K562 (cell line): ENCODE data around the gene SMIM3.

Experiments used
- ESRRA ChIP-seq: fragments of 450-650 bp; IDR thresholded peaks from 2 replicates; pipeline ENCODE4 v1.6.1; 2014; ENCODE audit warnings: low read depth, mild to moderate bottlenecking, moderate library complexity, borderline replicate concordance
- MAFK ChIP-seq: IDR thresholded peaks from 2 replicates; pipeline ENCODE4 v1.6.1; 2011; ENCODE audit warnings: low read length, improper control_type of control experiment
- PCBP2 ChIP-seq: fragments of 200-400 bp; formaldehyde crosslinking; IDR thresholded peaks from 2 replicates; pipeline ENCODE4 v1.6.1; 2018; ENCODE audit warnings: low read length, low read depth, mild to moderate bottlenecking, moderate library complexity; ENCODE audit not compliant: poor library complexity, severe bottlenecking
- SP1 ChIP-seq: sonication (generic); formaldehyde crosslinking; IDR thresholded peaks from 2 replicates; pipeline ENCODE4 v1.8.1; 2022; ENCODE audit warnings: mild to moderate bottlenecking, missing genetic modification reagents
- TF ChIP-seq, protein P1 (sequence below), 2 experiments: IDR thresholded peaks; 2 replicates each; pipeline ENCODE4 v1.6.1; 2012; ENCODE audit warnings: improper control_type of control experiment in 2 of 2, low read depth in 2 of 2, low read length in 2 of 2, borderline replicate concordance in 1 of 2
- TF ChIP-seq, protein P2 (sequence below): fragments of 200-800 bp; sonication (Bioruptor generic); IDR thresholded peaks from 2 replicates; pipeline ENCODE4 v1.6.1; 2017; ENCODE audit warnings: missing genetic modification characterization, missing compliant biosample characterization
- TF ChIP-seq, protein P3 (sequence below): IDR thresholded peaks from 3 replicates; pipeline ENCODE4 v1.6.1; 2011; ENCODE audit warnings: borderline replicate concordance, mild to moderate bottlenecking, moderate library complexity; ENCODE audit not compliant: insufficient read length; ENCODE audit errors: extremely low read depth
- TF ChIP-seq, protein P4 (sequence below): fragments of 250-450 bp; sonication (Bioruptor Pico); IDR thresholded peaks from 2 replicates; pipeline ENCODE4 v1.4.0; 2020; ENCODE audit warnings: mild to moderate bottlenecking, moderate library complexity

DNA sequence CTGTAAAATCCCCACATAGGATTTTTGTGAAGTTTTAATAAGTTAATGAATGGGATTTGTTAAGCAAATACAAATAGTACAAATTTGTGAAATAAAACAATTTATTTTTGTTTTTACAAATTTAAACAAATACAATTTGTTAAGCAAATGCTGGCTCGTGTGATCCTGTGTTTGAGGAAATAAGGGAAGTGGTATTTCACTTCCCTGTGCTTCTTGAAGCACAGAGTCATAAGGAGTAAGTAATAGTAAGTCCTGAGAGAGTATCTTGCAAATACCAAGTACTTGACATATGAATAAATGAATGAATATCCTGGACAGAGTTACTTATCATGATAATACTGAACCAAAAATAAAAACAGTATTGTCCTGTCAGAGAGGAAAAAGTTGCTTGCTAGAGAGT, 9.1 kb downstream of the SMIM3 start:
- TF ChIP-seq ESRRA (no peak), SP1 (CRISPR knock-in tag) (no peak), PCBP2 (no peak), MAFK (no peak)
- TF ChIP-seq, protein P1, sequence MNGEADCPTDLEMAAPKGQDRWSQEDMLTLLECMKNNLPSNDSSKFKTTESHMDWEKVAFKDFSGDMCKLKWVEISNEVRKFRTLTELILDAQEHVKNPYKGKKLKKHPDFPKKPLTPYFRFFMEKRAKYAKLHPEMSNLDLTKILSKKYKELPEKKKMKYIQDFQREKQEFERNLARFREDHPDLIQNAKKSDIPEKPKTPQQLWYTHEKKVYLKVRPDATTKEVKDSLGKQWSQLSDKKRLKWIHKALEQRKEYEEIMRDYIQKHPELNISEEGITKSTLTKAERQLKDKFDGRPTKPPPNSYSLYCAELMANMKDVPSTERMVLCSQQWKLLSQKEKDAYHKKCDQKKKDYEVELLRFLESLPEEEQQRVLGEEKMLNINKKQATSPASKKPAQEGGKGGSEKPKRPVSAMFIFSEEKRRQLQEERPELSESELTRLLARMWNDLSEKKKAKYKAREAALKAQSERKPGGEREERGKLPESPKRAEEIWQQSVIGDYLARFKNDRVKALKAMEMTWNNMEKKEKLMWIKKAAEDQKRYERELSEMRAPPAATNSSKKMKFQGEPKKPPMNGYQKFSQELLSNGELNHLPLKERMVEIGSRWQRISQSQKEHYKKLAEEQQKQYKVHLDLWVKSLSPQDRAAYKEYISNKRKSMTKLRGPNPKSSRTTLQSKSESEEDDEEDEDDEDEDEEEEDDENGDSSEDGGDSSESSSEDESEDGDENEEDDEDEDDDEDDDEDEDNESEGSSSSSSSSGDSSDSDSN (IDR thresholded peaks at IDR 0.05; ENCODE audit: borderline replicate concordance in 1 of 2, low read depth in 2 of 2, low read length in 2 of 2), result no peak
- TF ChIP-seq, protein P2, sequence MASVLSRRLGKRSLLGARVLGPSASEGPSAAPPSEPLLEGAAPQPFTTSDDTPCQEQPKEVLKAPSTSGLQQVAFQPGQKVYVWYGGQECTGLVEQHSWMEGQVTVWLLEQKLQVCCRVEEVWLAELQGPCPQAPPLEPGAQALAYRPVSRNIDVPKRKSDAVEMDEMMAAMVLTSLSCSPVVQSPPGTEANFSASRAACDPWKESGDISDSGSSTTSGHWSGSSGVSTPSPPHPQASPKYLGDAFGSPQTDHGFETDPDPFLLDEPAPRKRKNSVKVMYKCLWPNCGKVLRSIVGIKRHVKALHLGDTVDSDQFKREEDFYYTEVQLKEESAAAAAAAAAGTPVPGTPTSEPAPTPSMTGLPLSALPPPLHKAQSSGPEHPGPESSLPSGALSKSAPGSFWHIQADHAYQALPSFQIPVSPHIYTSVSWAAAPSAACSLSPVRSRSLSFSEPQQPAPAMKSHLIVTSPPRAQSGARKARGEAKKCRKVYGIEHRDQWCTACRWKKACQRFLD (CRISPR knock-in tag), result no peak
- TF ChIP-seq, protein P3, sequence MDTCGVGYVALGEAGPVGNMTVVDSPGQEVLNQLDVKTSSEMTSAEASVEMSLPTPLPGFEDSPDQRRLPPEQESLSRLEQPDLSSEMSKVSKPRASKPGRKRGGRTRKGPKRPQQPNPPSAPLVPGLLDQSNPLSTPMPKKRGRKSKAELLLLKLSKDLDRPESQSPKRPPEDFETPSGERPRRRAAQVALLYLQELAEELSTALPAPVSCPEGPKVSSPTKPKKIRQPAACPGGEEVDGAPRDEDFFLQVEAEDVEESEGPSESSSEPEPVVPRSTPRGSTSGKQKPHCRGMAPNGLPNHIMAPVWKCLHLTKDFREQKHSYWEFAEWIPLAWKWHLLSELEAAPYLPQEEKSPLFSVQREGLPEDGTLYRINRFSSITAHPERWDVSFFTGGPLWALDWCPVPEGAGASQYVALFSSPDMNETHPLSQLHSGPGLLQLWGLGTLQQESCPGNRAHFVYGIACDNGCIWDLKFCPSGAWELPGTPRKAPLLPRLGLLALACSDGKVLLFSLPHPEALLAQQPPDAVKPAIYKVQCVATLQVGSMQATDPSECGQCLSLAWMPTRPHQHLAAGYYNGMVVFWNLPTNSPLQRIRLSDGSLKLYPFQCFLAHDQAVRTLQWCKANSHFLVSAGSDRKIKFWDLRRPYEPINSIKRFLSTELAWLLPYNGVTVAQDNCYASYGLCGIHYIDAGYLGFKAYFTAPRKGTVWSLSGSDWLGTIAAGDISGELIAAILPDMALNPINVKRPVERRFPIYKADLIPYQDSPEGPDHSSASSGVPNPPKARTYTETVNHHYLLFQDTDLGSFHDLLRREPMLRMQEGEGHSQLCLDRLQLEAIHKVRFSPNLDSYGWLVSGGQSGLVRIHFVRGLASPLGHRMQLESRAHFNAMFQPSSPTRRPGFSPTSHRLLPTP, result no peak
- TF ChIP-seq, protein P4, sequence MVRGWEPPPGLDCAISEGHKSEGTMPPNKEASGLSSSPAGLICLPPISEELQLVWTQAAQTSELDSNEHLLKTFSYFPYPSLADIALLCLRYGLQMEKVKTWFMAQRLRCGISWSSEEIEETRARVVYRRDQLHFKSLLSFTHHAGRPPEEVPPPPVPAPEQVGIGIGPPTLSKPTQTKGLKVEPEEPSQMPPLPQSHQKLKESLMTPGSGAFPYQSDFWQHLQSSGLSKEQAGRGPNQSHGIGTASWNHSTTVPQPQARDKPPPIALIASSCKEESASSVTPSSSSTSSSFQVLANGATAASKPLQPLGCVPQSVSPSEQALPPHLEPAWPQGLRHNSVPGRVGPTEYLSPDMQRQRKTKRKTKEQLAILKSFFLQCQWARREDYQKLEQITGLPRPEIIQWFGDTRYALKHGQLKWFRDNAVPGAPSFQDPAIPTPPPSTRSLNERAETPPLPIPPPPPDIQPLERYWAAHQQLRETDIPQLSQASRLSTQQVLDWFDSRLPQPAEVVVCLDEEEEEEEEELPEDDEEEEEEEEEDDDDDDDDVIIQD, result no peak
